ENCODE measurements around the gene SAFB.
"Not testable (repeated sequence)": the region's sequence is repeated elsewhere in the genome, so short reads cannot be mapped to it uniquely, and the experiment has no call there.

Gene SAFB

GRCh38 chr19:5688262-5688881 lies 65.5 kb downstream of the SAFB start:
- not testable (repeated sequence) for DNase-seq

GRCh38 chr19:5690125-5690954 lies 67.5 kb downstream of the SAFB start, which contains the start of gene RPL36:
TSS of gene RPL36 (plus strand) at chr19:5690295. CDS start at chr19:5690508, 213 bp downstream.
- DNase-seq = peak; percentile 95

DNA sequence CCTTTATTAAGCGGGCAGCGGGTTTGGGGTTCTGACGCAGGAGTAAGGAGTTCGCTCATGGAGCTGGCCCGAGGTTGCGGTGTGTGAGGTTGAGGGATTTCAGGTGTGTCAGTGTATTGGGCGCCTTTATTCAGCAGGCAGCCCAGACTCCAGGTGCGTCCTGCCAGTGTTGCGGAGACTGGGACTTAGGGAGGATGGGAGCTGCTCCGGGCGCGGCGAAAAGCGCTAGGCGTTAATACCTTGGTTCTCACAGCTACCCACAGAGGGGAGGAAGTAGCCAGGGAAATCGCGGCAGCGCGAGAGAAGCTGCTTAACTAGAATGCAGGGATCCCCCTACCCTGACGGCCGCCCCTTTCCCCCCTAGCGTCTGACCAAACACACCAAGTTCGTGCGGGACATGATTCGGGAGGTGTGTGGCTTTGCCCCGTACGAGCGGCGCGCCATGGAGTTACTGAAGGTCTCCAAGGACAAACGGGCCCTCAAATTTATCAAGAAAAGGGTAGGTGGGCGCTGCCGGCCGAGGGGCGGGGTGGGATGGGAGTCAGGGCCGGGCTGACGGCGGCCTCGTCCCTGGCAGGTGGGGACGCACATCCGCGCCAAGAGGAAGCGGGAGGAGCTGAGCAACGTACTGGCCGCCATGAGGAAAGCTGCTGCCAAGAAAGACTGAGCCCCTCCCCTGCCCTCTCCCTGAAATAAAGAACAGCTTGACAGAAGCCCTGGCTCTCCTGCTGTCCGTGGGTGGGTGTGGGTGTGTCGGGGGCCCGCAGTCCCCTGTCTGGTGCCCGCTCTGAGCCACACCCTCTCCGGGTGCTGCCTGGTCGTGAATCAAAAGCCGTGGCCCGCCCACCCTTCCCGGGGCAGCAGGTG lies 68.3 kb downstream of the SAFB start:
- DNase-seq = no peak

GRCh38 chr19:5691822-5692722 lies 69.2 kb downstream of the SAFB start:
- DNase-seq = no peak

GRCh38 chr19:5692723-5693194 lies 69.9 kb downstream of the SAFB start:
- DNase-seq = no peak

DNA sequence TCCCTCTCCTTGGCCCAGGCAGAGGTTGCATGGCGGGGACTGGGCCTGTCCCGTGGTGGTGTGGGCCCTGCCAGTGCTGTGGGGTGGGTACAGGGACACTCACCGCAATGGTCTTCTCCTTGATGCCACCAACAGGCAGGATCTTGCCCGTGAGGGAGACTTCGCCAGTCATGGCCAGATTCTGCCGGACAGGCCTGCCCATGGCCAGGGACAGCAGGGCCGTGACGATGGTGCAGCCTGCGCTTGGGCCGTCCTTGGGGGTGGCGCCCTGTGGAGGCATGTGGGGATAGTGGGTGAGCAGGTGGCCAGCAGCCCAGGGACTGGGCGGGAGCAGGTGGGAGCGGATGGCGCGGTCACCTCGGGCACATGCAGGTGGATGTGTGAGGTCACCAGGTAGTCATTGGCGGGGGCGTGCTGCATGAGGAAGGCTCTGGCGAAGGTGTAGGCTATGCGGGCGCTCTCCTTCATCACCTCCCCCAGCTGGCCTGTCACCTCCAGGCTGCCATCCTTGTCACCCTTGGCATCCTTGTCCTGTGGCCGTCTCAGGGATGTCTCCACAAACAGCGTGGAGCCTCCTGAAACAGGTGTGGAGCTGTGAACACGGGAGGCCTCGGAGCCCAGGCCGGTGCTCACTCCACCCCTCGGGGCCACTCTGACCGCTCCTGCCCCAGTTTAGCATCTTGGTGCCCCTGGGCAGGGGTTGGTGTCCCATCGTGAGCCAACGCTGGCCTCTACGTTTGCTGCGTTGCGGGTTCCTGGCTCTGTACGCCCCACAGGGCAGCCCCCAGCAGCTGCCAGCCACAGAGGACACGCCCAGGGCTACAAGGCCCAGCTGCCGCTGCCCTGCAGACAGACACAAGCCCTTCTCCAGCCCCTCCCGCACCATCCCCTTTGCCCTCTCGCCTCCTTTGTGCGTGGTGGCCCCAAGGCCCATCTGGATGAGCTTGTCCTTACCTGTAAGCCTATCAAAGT lies 70.6 kb downstream of the SAFB start:
- no peak for DNase-seq

DNA sequence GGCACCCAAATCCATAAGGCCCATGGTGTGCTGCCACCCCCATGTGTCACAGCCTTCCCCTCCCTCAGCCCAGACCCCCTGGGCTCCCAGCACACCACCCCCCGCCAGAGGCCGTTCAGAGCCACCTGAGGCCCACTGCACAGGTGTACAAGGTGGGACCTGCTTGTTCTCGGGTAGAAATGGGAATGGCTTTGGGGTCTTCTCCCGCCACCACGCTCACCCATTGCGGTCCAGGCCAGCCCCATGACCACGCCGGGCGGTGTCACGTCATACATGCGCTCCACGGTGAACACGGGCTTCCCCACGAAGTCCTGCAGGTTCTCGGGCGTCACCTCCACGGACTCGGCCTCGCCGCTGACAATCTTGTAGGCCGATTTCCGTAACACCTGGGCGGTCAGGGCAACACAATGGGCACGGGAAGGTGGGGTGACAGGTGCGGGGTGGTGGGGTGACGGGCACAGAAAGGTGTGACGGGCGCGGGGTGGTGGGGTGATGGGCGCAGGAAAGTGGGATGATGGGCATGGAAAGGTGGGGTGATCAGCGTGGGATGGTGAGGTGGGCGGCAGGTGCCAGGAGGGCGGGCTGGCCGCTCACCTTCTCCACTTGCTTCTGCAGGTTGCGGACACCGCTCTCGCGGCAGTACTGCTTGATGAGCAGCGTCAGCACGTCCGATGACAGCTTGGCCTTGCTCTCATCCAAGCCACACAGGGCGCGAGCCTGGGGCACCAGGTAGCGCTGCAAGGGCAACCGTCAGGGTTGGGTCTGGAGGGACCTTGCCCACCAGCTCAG lies 71.5 kb downstream of the SAFB start:
- no peak for DNase-seq

DNA sequence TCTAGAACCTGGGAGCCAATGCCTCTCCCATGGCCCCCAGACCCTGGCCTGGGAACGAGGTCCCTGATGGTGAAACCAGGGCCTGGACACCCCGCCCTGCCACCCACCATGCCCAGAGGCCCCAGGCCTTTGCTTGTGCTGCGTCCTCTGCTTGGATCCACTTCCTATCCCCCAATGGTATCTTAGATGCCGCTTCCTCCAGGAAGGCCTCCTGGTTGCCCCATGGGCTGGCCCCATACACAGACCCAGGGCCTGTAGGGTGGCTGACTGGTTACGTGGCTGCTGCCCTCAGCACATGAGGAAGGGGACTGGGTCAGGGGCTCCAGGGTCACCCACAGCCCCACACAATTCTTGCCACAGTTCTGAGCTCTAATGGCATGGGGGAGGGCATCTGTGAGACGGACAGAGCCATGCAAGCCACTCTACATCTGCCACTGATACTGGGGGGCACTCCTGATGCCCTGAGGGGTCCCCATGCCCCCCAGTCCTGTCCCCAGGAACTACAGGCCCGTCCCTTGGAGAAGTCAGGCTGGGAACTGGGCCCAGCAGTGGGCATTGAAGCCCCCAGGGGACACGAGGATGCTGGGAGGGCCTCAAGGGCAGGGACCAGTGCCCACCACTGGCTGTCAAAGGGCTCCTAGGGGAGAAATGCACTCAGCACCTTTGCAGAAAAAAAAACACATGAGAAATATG lies 72.2 kb downstream of the SAFB start:
- no peak for DNase-seq

DNA sequence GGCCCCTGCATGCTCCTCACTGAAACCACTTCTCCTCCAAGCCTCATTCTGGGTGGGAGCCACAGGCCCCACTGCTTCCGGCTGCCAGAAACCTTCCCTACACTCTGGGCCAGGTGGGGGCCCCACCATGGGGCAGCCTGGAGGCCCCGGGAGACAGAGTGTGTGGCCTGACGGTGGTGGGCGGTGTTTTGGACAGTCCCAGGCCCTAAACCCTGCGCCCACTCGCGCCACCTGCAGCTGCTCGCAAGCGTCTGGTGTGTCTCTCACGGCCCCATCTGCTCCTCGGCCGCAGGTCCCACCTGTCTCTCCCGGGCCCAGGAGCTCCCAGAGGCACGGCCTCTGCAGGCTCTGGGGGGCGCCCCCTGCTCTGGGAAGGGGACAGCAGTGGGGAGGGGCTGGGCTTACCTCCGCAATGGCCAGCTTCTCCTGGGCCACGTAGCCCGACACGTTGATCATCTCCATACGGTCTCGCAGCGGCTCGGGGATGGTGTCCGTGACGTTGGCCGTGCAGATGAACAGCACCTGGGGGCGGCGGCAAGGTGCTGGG lies 72.8 kb downstream of the SAFB start:
- DNase-seq = no peak

DNA sequence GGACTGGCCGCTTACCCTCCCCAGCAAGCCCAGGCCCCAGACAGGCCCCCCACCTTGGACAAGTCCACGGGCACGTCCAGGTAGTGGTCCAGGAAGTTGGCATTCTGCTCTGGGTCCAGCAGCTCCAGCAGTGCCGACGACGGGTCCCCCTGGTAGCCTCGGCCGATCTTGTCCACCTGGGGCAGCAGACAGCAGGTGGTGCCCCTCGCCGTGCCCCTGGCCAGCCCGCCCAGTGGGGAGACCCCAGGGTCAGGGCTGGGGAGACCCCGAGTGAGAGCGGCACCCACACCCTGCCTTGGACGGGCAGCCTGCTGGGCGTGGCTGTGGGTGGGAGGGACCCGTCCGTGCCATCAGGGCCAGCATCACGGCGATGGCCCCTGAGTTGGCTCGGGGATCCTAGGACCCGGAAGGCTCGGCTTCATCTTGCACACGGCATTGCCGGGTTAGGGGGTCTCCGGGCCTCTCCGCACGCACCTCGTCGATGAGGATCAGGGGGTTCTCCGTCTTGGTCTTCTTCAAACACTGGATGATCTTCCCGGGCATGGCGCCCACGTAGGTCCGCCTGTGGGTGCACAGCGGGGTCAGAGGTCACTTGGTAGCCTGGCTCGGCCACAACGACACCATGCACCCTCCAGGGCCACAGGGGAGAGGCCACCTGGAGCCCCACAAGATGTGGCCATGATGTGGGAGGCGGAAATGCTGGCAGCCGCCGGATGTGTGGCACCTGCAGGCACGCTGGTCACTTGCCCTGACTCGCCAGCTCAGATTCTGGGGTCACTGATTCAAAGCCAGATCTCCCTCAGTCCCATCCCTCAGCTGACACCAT lies 73.5 kb downstream of the SAFB start:
- no peak for DNase-seq

- no peak for DNase-seq
Measured at GRCh38 chr19:5697022-5697889, 74.4 kb downstream of the SAFB start.

DNA sequence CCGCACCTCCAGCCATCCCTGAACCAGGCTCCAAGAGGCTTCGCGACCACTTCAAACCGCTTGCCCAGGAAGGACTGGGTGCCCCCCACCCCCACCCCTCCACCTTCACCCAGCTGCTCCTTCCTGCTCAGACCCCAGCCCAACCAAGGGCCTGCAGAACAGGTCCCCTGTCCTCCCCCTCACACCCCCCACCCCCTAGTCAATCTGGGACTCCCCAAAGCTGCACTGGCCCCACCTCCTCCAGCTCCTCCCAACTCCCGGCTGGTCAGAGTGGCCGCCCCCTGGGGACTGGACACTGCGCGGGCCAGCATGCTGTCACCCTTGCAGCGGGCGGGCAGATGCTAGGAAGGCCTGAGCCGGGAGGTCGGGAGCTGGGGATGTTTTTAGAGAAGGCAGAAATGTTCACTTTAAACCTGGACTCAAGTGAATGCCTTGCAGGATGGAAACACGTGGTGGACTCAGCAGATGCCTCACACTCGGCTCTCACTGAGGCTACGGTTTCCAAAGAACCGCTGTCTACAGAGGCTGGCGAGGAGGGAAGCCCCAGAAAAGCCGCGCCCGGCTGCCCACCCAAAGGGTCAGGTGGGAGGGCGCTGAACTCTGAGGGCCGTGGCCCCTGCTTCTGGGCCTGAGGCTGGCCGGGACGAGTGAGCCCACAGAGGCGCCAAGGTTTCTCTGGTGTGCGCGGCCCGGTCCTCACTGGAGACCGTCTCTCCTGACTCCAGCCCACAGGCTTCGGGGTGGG lies 75.2 kb downstream of the SAFB start:
- DNase-seq = no peak

DNA sequence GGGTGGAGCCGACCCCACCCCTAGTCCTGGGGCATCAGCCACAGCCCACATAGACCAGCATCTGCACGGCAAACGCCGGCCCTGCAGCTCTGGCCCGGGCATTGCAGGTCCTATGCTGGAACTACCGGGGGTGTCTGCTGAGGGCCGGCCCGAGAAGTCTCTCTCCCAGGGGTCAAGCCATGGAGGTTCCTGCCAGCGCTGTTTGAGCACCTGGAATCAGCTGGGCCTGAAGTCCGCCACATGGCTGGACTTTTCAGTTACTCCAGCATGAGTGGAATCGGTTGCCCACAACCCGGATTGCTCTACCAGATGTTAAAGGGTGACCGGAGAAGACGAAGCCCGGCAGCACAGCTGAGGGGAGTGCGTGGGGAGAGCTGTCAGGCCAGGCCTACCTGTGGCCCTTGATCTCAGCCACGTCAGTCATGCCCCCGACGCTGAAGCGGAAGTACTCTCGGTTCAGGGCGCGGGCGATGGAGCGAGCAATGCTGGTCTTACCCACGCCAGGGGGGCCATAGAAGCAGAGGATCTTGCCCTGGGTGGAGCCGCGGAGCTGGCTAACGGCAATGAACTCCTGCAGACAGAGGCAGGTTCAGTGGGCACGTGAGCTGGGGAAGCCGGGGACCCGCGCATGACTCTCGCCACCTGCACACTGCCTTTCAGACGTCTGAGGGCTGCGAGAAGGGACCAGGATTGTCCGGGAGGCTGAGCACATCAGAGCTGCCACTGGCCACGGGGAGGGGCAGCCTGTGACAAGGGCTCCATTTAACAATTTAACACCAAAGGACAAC lies 75.9 kb downstream of the SAFB start:
- DNase-seq = no peak

GRCh38 chr19:5700455-5701092 lies 77.7 kb downstream of the SAFB start:
- DNase-seq = no peak

- DNase-seq = not testable (repeated sequence)
Measured at GRCh38 chr19:5702053-5702410, 79.1 kb downstream of the SAFB start.

Measured in NCI-H774 (cell line).